Superior temporal gyrus (tissue), 1 donor: ENCODE data around the gene RBBP8NL.

Experiments
- DNase-seq: peaks from one replicate; pipeline ENCODE4 v3.0.0-alpha.2; 2016; ENCODE audit errors: extremely low spot score

RBBP8NL gene

DNA sequence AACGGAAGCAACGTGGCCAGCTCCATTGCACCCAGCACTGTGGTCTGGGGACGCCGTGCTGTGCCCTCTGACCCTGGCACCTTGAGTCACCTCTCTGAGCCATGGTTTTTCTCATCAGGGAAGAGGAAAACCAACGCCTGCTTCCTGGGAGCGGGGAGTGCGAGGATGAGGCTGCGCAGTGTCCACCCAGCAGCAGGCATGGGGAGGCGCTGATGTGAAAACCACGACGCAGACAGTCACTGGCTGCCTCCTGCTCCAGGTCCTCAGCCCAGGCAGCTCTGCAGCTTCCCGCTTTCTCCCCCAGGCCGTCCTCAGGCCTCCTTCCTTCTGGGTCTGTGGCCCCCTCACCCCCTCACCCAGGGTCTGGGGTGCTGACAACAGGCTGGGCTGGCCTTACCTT is 34.5 kb upstream of the RBBP8NL start:
- DNase-seq = no peak

- DNase-seq = no peak
These were observed 33.8 kb upstream of the RBBP8NL start for GRCh38 chr20:62461157-62461556.

- DNase-seq = no peak
These were observed 33.3 kb upstream of the RBBP8NL start for GRCh38 chr20:62460678-62461077.

GRCh38 chr20:62459488-62459887 is 32.1 kb upstream of the RBBP8NL start:
- DNase-seq = no peak

GRCh38 chr20:62458275-62459251 is 31.2 kb upstream of the RBBP8NL start:
- no peak for DNase-seq

DNA sequence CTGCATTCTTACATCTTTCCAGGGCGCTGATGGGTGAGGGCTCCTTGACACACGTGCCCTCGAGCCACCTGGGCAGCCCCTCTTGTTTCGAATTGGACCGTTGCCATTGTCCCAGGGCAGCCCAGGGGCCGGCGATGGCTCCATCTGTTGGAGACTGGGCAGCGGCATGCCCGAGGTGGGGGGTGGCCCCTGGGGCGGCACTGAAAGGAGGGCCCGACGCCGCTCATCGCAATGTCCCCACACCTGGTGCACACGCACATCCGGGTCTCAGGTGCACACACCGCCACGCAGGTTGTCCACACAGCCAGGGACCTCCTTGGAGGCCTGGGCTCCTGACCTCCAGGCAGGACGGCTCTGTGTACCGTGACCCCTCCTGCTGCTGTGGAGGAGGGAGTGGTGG is 30.5 kb upstream of the RBBP8NL start:
- no peak for DNase-seq

DNA sequence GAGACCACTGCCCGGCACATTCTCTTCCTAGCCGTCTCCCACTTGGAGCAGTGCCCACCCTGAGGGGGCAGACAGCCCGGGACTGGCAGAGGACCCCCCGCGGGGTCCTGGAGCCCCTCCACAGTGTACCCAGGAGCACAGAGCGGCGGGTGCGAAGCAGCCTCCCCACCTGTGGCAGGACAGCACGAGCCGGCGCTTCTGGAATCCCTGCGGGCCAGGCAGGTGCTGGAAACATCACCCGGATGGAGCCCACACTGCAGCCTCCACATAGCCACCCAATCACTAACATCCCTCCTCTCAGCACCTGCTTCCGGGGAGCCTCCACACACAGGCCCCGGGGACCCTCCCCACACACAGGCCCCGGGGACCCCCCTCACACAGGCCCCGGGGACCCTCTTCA is 29.8 kb upstream of the RBBP8NL start:
- DNase-seq = no peak

- no peak for DNase-seq
These were observed 28.6 kb upstream of the RBBP8NL start for GRCh38 chr20:62455929-62456328.

DNA sequence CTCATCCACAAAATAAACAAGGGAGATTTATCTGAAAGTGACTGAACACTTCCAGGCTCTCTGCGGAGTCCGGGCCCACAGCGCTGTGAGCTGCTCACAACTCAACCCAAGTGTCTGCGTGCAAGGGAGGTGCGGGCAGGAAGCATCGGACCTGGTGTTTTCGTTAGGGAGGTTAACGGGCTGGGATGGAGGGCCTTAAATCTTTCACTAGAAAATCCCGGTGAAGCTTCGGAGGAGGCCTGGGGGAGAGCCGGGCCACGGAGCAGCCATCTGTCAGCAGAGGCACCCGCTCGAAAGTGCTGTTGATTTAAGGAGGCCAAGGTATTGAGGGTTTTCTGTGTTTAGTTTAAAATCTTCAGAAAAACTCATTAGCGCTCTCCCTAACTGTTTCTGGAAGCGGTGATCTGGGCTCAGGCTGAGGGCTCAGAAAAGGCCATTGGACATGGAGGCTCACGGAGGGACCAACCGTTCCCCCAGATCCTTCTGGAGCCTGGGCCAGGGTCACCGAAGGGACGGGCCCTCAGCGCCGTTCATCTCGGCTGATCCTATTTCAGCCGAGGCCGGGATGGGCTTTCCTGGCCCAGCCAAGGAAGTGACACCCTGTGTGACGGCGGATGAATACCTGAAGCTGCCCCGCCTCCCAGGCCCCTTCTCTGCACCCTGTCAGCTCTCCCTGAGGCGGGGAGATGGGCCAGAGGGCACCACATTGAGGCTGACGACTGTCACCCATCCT is 27.7 kb upstream of the RBBP8NL start:
- DNase-seq = no peak

- DNase-seq = no peak
These were observed 26.0 kb upstream of the RBBP8NL start for GRCh38 chr20:62453186-62453808.

- no peak for DNase-seq
These were observed 25.2 kb upstream of the RBBP8NL start for GRCh38 chr20:62452475-62453095.

DNA sequence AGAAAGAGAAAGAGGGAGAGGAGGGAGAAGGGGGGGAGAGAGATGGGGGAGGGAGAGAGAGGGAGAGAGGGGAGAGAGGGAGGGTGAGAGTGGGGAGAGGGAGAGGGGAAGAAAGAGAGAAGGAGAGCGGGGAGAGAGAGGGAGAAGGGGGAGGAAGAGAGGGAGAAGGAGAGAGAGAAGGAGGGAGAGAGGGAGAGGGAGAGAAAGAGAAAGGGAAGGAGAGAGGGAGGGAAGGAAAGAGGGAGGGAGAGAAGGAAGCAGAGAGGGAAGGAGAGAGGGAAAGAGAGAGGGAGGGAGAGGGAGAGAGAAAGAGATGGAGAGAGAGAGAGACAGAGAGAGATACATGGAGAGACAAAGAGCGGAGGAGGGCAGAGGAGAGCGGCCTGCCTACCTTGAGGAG is 24.6 kb upstream of the RBBP8NL start:
- no peak for DNase-seq

DNA sequence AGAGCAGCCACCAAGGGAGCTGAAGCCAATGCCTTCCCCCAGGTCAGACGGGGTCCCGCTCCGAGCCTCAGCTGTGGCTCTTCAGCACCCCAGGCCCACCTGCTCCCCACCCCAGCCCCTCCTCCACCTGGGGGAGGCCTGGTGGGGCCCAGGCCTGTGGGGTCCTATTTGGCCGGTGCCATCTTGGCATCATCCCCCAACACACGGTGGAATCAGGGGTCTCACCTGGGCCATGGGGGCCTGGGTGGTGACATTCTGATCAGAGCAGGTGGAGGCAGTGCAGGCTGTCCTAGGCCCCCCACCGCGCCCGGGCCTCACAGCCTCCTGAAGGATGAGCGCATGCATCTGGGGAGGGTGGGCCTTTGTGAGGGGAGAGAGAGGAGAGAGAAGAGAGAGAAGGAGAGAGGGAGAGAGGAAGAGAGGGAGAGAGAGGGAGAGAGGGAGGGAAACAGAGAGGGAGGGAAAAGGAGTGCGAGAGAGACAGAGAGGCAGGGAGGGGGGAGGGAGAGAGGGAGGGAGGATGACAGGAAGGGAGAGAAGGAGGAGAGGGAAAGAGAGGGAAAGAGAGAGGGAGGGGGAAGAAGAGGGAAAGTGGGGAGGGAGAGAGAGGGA is 23.9 kb upstream of the RBBP8NL start:
- no peak for DNase-seq

DNA sequence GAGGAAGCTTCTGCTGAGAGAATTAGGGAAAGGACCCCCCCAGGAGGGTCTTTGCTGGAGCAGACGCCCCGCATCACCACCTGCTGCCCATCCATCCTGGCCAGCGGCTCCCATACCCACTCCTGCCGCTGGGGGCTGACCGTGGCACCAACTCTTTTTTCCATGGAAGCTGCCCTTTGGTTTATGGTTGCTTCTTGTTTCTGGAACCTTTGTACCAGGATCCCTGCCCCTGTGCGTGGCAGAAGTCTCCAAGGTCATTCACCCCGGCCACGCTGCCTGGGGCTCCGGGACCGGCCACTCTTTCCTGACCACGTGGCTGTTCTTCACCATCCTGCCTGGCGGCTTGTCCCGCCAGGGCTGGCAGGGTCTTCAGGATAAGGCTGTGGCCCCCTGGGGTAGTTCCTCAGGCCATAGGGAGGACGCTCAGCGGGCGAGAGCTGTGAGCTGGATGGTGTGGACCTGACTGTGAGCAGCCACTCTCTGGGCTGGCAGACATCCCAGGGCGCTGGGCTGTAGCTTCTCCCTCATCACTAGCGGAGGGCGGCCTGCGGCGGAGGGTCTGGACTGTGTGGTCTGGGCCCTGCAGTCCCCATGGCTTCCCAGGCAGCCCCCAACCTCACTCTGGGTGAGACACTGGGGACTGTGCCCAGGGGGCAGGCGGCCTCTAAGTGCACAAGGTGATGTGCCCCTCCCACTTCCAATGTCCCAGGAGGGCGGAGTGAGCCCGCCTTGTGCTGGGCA is 22.8 kb upstream of the RBBP8NL start:
- no peak for DNase-seq

- no peak for DNase-seq
These were observed 21.4 kb upstream of the RBBP8NL start for GRCh38 chr20:62448788-62449187.

GRCh38 chr20:62448038-62448437 is 20.7 kb upstream of the RBBP8NL start:
- no peak for DNase-seq

DNA sequence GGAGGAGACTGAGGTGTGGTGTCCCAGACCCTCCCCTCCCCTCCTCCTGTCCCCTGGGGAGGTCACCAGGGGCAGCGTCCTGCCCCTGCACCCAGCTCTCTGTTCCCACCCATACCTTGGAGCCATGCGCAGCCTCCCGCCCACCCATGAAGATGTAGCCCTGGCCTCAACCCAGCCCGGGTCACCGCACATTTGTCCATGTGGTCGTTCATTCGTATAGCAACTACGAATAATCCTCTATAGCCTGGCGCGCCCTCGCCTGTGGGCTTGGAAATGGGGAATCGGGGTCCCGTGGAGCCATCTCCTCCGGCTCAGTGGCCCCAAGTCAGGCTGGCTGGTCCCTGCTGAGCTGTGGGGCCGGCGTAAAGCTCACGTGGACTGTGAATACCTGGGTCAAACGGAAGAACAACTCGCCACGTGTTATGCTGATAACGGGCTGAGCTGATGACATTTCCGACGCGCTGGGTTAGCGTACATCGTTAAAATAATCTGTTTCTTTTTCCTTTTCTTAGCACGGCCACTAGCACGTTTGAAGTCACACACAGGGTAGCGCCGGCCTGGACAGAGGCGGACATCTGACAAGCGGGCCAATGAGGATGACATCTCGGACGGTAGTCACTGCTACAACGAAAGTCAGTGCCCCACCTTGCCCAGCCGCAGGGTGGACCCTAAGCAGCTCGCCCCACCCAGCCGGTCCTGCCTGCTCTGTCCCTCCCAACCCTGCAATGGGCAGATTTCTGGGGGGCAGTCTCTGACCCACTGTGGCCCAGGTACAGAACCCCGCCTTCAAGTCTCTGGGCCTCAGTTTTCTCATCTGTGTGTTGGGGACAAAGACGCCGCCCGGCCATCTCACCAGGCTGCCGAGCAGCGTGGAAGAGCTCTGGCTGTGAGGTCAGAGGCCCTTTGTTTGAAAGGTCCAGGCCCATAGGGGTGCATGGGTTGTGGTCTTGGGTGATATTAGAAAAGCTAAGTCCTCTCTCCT is 19.8 kb upstream of the RBBP8NL start:
- no peak for DNase-seq

GRCh38 chr20:62446481-62446880 is 19.1 kb upstream of the RBBP8NL start:
- DNase-seq = no peak

GRCh38 chr20:62445553-62446340 is 18.4 kb upstream of the RBBP8NL start:
- no peak for DNase-seq
